Ishikawa (cell line): ENCODE results near the gene PLCD1.

Experiments
- CEBPB ChIP-seq: IDR thresholded peaks from 2 replicates; pipeline ENCODE4 v1.6.1; 2012
- CREB1 ChIP-seq: IDR thresholded peaks from 2 replicates; pipeline ENCODE4 v1.6.1; 2012; ENCODE audit warnings: low read depth
- EGR1 ChIP-seq: IDR thresholded peaks from 2 replicates; pipeline ENCODE4 v1.6.1; 2012
- EP300 ChIP-seq: IDR thresholded peaks from 2 replicates; pipeline ENCODE4 v1.6.1; 2012; ENCODE audit warnings: borderline replicate concordance
- FOXM1 ChIP-seq: IDR thresholded peaks from 2 replicates; pipeline ENCODE4 v1.6.1; 2012; ENCODE audit warnings: low read depth, borderline replicate concordance
- NFIC ChIP-seq: IDR thresholded peaks from 2 replicates; pipeline ENCODE4 v1.6.1; 2012
- RAD21 ChIP-seq: IDR thresholded peaks from 2 replicates; pipeline ENCODE4 v1.6.1; 2012; ENCODE audit warnings: low read depth
- TAF1 ChIP-seq: IDR thresholded peaks from 2 replicates; pipeline ENCODE4 v1.6.1; 2012; ENCODE audit warnings: low read depth, mild to moderate bottlenecking
- TCF12 ChIP-seq: IDR thresholded peaks from 2 replicates; pipeline ENCODE4 v1.6.1; 2012; ENCODE audit warnings: low read depth
- TEAD4 ChIP-seq: IDR thresholded peaks from 2 replicates; pipeline ENCODE4 v1.6.1; 2012
- YY1 ChIP-seq: IDR thresholded peaks from 2 replicates; pipeline ENCODE4 v1.6.1; 2012; ENCODE audit warnings: low read depth
- ZBTB7A ChIP-seq: IDR thresholded peaks from 2 replicates; pipeline ENCODE4 v1.6.1; 2012; ENCODE audit warnings: low read depth
- TF ChIP-seq, protein P1 (sequence below): IDR thresholded peaks from 2 replicates; pipeline ENCODE4 v1.6.1; 2012
- TF ChIP-seq, protein P2 (sequence below): IDR thresholded peaks from 2 replicates; pipeline ENCODE4 v1.6.1; 2012
- TF ChIP-seq, protein P3 (sequence below): IDR thresholded peaks from 2 replicates; pipeline ENCODE4 v1.6.1; 2012; ENCODE audit warnings: low read depth, mild to moderate bottlenecking

Gene PLCD1

GRCh38 chr3:37995652-37996641, 33.5 kb downstream of the PLCD1 start:
- TF ChIP-seq TCF12, result no peak
- TF ChIP-seq EP300, result no peak
- TF ChIP-seq CEBPB, result no peak
- TF ChIP-seq YY1, result no peak
- no peak for TF ChIP-seq TAF1
- no peak for TF ChIP-seq ZBTB7A
- TF ChIP-seq, protein P1, sequence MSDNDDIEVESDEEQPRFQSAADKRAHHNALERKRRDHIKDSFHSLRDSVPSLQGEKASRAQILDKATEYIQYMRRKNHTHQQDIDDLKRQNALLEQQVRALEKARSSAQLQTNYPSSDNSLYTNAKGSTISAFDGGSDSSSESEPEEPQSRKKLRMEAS, result no peak
- TF ChIP-seq, protein P2, sequence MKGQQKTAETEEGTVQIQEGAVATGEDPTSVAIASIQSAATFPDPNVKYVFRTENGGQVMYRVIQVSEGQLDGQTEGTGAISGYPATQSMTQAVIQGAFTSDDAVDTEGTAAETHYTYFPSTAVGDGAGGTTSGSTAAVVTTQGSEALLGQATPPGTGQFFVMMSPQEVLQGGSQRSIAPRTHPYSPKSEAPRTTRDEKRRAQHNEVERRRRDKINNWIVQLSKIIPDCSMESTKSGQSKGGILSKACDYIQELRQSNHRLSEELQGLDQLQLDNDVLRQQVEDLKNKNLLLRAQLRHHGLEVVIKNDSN, result no peak
- no peak for TF ChIP-seq CREB1
- TF ChIP-seq, protein P3, sequence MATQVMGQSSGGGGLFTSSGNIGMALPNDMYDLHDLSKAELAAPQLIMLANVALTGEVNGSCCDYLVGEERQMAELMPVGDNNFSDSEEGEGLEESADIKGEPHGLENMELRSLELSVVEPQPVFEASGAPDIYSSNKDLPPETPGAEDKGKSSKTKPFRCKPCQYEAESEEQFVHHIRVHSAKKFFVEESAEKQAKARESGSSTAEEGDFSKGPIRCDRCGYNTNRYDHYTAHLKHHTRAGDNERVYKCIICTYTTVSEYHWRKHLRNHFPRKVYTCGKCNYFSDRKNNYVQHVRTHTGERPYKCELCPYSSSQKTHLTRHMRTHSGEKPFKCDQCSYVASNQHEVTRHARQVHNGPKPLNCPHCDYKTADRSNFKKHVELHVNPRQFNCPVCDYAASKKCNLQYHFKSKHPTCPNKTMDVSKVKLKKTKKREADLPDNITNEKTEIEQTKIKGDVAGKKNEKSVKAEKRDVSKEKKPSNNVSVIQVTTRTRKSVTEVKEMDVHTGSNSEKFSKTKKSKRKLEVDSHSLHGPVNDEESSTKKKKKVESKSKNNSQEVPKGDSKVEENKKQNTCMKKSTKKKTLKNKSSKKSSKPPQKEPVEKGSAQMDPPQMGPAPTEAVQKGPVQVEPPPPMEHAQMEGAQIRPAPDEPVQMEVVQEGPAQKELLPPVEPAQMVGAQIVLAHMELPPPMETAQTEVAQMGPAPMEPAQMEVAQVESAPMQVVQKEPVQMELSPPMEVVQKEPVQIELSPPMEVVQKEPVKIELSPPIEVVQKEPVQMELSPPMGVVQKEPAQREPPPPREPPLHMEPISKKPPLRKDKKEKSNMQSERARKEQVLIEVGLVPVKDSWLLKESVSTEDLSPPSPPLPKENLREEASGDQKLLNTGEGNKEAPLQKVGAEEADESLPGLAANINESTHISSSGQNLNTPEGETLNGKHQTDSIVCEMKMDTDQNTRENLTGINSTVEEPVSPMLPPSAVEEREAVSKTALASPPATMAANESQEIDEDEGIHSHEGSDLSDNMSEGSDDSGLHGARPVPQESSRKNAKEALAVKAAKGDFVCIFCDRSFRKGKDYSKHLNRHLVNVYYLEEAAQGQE, result no peak
- no peak for TF ChIP-seq FOXM1
- no peak for TF ChIP-seq RAD21
- TF ChIP-seq EGR1, result no peak
- TF ChIP-seq TEAD4, result no peak

GRCh38 chr3:37994639-37994972, 34.8 kb downstream of the PLCD1 start:
- TF ChIP-seq ZBTB7A (no peak), NFIC (no peak), CEBPB (no peak), CREB1 (no peak), TEAD4 (no peak), EP300 (no peak), EGR1 (no peak), FOXM1 (no peak), TCF12 (no peak), TAF1 (no peak)
- TF ChIP-seq, protein P1, result no peak
- TF ChIP-seq, protein P3, result no peak
- TF ChIP-seq, protein P2, result no peak

- TF ChIP-seq, protein P3, result no peak
- no peak for TF ChIP-seq YY1
- TF ChIP-seq ZBTB7A, result no peak
- no peak for TF ChIP-seq EP300
- TF ChIP-seq, protein P1, result no peak
- TF ChIP-seq EGR1, result no peak
- no peak for TF ChIP-seq TAF1
- no peak for TF ChIP-seq CEBPB
- no peak for TF ChIP-seq NFIC
- TF ChIP-seq CREB1, result no peak
- TF ChIP-seq, protein P2, result no peak
- no peak for TF ChIP-seq TCF12
- TF ChIP-seq RAD21, result no peak
- no peak for TF ChIP-seq TEAD4
- no peak for TF ChIP-seq FOXM1
Observed at GRCh38 chr3:37993820-37994638, 35.4 kb downstream of the PLCD1 start.
